ENCODE results near the gene MSH6.

GRCh38 chr2:47842846-47843245, 59.9 kb downstream of the MSH6 start:
- TF ChIP-seq, protein P1, sequence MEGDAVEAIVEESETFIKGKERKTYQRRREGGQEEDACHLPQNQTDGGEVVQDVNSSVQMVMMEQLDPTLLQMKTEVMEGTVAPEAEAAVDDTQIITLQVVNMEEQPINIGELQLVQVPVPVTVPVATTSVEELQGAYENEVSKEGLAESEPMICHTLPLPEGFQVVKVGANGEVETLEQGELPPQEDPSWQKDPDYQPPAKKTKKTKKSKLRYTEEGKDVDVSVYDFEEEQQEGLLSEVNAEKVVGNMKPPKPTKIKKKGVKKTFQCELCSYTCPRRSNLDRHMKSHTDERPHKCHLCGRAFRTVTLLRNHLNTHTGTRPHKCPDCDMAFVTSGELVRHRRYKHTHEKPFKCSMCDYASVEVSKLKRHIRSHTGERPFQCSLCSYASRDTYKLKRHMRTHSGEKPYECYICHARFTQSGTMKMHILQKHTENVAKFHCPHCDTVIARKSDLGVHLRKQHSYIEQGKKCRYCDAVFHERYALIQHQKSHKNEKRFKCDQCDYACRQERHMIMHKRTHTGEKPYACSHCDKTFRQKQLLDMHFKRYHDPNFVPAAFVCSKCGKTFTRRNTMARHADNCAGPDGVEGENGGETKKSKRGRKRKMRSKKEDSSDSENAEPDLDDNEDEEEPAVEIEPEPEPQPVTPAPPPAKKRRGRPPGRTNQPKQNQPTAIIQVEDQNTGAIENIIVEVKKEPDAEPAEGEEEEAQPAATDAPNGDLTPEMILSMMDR (IDR thresholded peaks at IDR 0.05 in 4 of 5, conservative IDR thresholded peaks at IDR 0.05 in 1 of 5), result no peak
- TF ChIP-seq POLR2A (IDR thresholded peaks at IDR 0.05), result no peak

All from gastrocnemius medialis (tissue), 4 donors.